K562 (cell line): ENCODE results near the gene LRRC71. TPM values are rescaled to one million over a fixed set of nuclear protein-coding genes. Genes with fewer than 3 reads are reported as not detected.

Experiments
- ATF7 ChIP-seq: fragments of 450-650 bp; IDR thresholded peaks from 2 replicates; pipeline ENCODE4 v1.7.1; 2014; ENCODE audit warnings: mild to moderate bottlenecking, moderate library complexity
- DNMT1 ChIP-seq: fragments of 450-650 bp; IDR thresholded peaks from 2 replicates; pipeline ENCODE4 v1.6.1; 2016; ENCODE audit warnings: antibody characterized with exemption, mild to moderate bottlenecking
- HMGN3 ChIP-seq: IDR thresholded peaks from 2 replicates; pipeline ENCODE4 v1.6.1; 2011; ENCODE audit warnings: borderline replicate concordance, low read depth, mild to moderate bottlenecking, mixed read lengths, low read length; ENCODE audit not compliant: insufficient read length; ENCODE audit errors: extremely low read depth
- KDM1A ChIP-seq, 2 experiments: fragments of 450-650 bp; IDR thresholded peaks; 2 replicates each; pipeline ENCODE4 v1.6.1; 2016; ENCODE audit warnings: mild to moderate bottlenecking in 2 of 2
- MBD1 ChIP-seq: fragments of 250-450 bp; sonication (Bioruptor Pico); IDR thresholded peaks from 2 replicates; pipeline ENCODE4 v1.8.0; 2022; ENCODE audit warnings: inconsistent platforms
- MGA ChIP-seq: fragments of 450-650 bp; IDR thresholded peaks from 2 replicates; pipeline ENCODE4 v1.6.1; 2016; ENCODE audit warnings: mild to moderate bottlenecking, moderate library complexity
- NFE2 ChIP-seq: IDR thresholded peaks from 2 replicates; pipeline ENCODE4 v1.6.1; 2014; ENCODE audit warnings: antibody characterized with exemption, low read depth
- PTTG1 ChIP-seq: fragments of 450-650 bp; IDR thresholded peaks from 2 replicates; pipeline ENCODE4 v1.6.1; 2016; ENCODE audit warnings: low read depth, mild to moderate bottlenecking, missing genetic modification characterization, missing compliant biosample characterization
- STAT6 ChIP-seq: sonication (generic); formaldehyde crosslinking; IDR thresholded peaks from 2 replicates; pipeline ENCODE4 v1.8.1; 2023; ENCODE audit warnings: mild to moderate bottlenecking, missing genetic modification reagents
- ZNF239 ChIP-seq: fragments of 250-450 bp; sonication (Bioruptor Pico); IDR thresholded peaks from 2 replicates; pipeline ENCODE4 v1.4.0; 2020; ENCODE audit warnings: mild to moderate bottlenecking
- ZNF561 ChIP-seq: fragments of 450-650 bp; formaldehyde crosslinking; conservative IDR thresholded peaks from 2 replicates; pipeline ENCODE4 v1.4.0; 2020; ENCODE audit warnings: mild to moderate bottlenecking, moderate library complexity
- polyA plus RNA-seq, 8 experiments: library from polyadenylated mRNA; depleted of rRNA in 4 of 8; stranded (reverse) in 5 of 8; unstranded in 3 of 8; fragments of >200 nt; fragmentation: Nextera tagmentation in 2 of 8; fragmentation: Illumina TruSeq in 1 of 8; extraction: Ambion mirVana in 2 of 8; extraction: Trizol in 1 of 8; gene quantifications; 2 replicates each; pipeline versions ENCODE4 v1.2.1 to v1.2.3, GENCODE V29; 2011 to 2014; ENCODE audit warnings: inconsistent platforms in 1 of 8, missing spikeins in 1 of 8
- total RNA-seq, 7 experiments: library from RNA; depleted of rRNA in 6 of 7; stranded (reverse); fragments of >200 nt in 6 of 7; fragmentation: Illumina TruSeq in 2 of 7; extraction: Trizol in 2 of 7; gene quantifications; 2 replicates each; pipeline versions ENCODE4 v1.2.1 to v1.2.3, GENCODE V29; 2011 to 2021; ENCODE audit warnings: low replicate concordance in 1 of 7

Gene LRRC71
- total and polyA plus RNA-seq, 9 of the 15 experiments (the other 6 are each of a cell fraction or from before 2014, with no cell fraction given) = 0.06 to 1.2 (median 0.51) TPM; not detected in 1

GRCh38 chr1:156912861-156913808, 7.3 kb upstream of the LRRC71 start (continued):
- peak; percentile 72 for TF ChIP-seq MGA
- TF ChIP-seq STAT6 (CRISPR knock-in tag) = no peak
- TF ChIP-seq ZNF239 (CRISPR knock-in tag) = no peak
- no peak for TF ChIP-seq KDM1A (IDR thresholded peaks at IDR 0.05)
- TF ChIP-seq ATF7 = peak; percentile 83
- no peak for TF ChIP-seq ZNF561
- TF ChIP-seq DNMT1 = no peak
- TF ChIP-seq PTTG1 (tag) = no peak
- no peak for TF ChIP-seq NFE2
- TF ChIP-seq MBD1 (CRISPR knock-in tag) = no peak
- peak; percentile 50 for TF ChIP-seq HMGN3
